Measurements from ENCODE around the gene DONSON.
"Not testable (repeated sequence)": the region's sequence is repeated elsewhere in the genome, so short reads cannot be mapped to it uniquely, and the experiment has no call there.

Gene DONSON, protein sequence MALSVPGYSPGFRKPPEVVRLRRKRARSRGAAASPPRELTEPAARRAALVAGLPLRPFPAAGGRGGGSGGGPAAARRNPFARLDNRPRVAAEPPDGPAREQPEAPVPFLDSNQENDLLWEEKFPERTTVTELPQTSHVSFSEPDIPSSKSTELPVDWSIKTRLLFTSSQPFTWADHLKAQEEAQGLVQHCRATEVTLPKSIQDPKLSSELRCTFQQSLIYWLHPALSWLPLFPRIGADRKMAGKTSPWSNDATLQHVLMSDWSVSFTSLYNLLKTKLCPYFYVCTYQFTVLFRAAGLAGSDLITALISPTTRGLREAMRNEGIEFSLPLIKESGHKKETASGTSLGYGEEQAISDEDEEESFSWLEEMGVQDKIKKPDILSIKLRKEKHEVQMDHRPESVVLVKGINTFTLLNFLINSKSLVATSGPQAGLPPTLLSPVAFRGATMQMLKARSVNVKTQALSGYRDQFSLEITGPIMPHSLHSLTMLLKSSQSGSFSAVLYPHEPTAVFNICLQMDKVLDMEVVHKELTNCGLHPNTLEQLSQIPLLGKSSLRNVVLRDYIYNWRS

DNA sequence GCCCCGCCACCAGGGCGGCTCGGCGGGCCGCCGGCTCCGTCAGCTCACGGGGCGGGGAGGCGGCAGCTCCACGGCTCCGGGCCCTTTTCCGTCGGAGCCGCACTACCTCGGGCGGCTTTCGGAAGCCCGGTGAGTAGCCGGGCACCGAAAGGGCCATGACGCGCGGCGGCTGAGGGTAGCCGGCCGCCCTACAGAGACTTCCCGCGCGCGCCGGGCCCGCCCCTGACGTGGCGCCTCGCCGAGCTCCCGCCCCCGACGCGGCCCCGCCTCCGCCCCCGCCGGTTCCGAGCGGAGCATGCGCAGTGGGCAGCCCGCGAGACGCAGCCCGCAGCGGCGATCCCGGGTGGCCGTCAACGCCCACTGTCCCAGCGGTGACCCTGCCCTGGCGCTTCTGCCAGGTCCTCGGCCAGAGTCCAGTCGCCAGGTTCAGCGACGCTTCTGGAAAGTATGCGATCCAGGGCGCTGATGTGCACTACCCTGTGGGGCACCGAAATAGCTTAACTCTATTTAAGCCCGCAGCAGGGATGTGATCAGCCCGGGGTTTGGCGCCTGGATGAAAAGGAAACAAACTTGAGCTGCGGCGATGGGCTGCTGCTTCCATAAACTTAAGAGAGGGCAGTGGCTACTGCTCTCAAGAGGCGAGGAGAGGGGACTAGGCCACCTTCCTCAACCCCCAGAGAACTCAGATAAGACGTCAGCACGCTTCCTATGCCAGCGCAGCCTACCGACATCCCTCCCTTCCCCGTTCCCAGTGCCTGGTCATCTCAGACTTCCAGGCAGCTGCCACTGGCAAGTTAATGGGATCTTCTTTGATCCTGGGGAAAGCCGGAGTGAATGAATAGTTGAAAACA lies at the start of gene DONSON:
Gene DONSON, minus strand, starts transcription at position 200 of the 851 bp plus-strand sequence. Its CDS starts 43 bp downstream, at position 157.
- Histone ChIP-seq H3K36me3 (ENCODE audit: insufficient read depth, low read length) (peaks cover 22% of the 10 kb centered on the region), H3K4me2 (ENCODE audit: insufficient read depth, low read length) (peak within 1 kb of the TSS; percentile 81), H3K9ac (ENCODE audit: low read depth, low read length) (peak within 1 kb of the TSS; percentile 71), H3K27me3 (ENCODE audit: insufficient read depth, low read length, poor library complexity) (no peaks in the 10 kb centered on the region), H4K20me1 (ENCODE audit: insufficient read depth, low read length) (0 out of 2 replicates have a peak, but pooled peaks cover 4% of the 10 kb centered on the region), H3K79me2 (ENCODE audit: insufficient read depth, low read length) (peaks cover 40% of the 10 kb centered on the region), H2AFZ (ENCODE audit: low read depth, low read length) (peak within 1 kb of the TSS; percentile 99), H3K4me3 (ENCODE audit: low read depth in 1 of 2, low read length in 2 of 2) (peak within 1 kb of the TSS; percentile 96 to 98), H3K9me3 (ENCODE audit: insufficient read depth, low read length, severe bottlenecking) (no peaks in the 10 kb centered on the region), H3K4me1 (ENCODE audit: insufficient read depth, low read length) (peaks cover 31% of the 10 kb centered on the region), H3K27ac (ENCODE audit: low read length) (peak within 1 kb of the TSS; percentile 80)
- DNase-seq (peak; percentile 85), ATAC-seq (ENCODE audit: insufficient read depth, low read depth) (peak; percentile 88)
- TF ChIP-seq, protein P1, sequence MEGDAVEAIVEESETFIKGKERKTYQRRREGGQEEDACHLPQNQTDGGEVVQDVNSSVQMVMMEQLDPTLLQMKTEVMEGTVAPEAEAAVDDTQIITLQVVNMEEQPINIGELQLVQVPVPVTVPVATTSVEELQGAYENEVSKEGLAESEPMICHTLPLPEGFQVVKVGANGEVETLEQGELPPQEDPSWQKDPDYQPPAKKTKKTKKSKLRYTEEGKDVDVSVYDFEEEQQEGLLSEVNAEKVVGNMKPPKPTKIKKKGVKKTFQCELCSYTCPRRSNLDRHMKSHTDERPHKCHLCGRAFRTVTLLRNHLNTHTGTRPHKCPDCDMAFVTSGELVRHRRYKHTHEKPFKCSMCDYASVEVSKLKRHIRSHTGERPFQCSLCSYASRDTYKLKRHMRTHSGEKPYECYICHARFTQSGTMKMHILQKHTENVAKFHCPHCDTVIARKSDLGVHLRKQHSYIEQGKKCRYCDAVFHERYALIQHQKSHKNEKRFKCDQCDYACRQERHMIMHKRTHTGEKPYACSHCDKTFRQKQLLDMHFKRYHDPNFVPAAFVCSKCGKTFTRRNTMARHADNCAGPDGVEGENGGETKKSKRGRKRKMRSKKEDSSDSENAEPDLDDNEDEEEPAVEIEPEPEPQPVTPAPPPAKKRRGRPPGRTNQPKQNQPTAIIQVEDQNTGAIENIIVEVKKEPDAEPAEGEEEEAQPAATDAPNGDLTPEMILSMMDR (IDR thresholded peaks at IDR 0.05; ENCODE audit: borderline replicate concordance, extremely low read depth, low read length, poor library complexity, severe bottlenecking), result no peak
- TF ChIP-seq EZH2 (IDR thresholded peaks at IDR 0.05; ENCODE audit: borderline replicate concordance, low read depth, low read length, severe bottlenecking), result no peak

DNA sequence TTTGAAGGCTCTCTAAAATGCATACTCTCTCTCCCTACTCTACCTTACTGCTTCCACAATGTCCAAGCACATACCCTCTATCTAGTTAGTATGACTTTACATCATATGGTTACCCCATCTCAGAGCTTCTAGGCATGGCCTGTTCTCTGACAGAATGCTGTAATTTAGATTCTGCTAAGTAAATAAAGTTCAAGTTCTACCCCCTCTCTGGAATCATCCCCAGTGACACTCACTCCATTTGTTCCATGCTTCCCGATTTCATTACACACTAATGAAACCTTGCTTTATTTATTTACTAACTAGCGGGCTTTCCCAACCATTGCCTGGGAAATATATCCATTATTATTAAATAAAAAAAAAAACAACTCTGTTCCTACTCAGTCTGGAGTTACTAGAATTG lies 45.8 kb upstream of the DONSON start:
- no peak for ATAC-seq (ENCODE audit: insufficient read depth, low read depth)
- Histone ChIP-seq H4K20me1 (ENCODE audit: insufficient read depth, low read length) (peaks cover 2% of the 10 kb centered on the region; the same call in 1 of the 2 replicates), H3K9ac (ENCODE audit: low read depth, low read length) (no peak overlapping the region), H3K79me2 (ENCODE audit: insufficient read depth, low read length) (peaks cover 68% of the 10 kb centered on the region), H3K4me1 (ENCODE audit: insufficient read depth, low read length) (peaks cover 8% of the 10 kb centered on the region), H2AFZ (ENCODE audit: low read depth, low read length) (no peak overlapping the region), H3K27me3 (ENCODE audit: insufficient read depth, low read length, poor library complexity) (no peaks in the 10 kb centered on the region), H3K4me2 (ENCODE audit: insufficient read depth, low read length) (no peak overlapping the region), H3K36me3 (ENCODE audit: insufficient read depth, low read length) (peaks cover 25% of the 10 kb centered on the region), H3K27ac (ENCODE audit: low read length) (no peak overlapping the region), H3K4me3 (ENCODE audit: low read depth in 1 of 2, low read length in 2 of 2) (no peak overlapping the region), H3K9me3 (ENCODE audit: insufficient read depth, low read length, severe bottlenecking) (no peaks in the 10 kb centered on the region)
- DNase-seq, result no peak
- TF ChIP-seq, protein P1 (IDR thresholded peaks at IDR 0.05; ENCODE audit: borderline replicate concordance, extremely low read depth, low read length, poor library complexity, severe bottlenecking), result no peak
- TF ChIP-seq EZH2 (IDR thresholded peaks at IDR 0.05; ENCODE audit: borderline replicate concordance, low read depth, low read length, severe bottlenecking), result no peak

DNA sequence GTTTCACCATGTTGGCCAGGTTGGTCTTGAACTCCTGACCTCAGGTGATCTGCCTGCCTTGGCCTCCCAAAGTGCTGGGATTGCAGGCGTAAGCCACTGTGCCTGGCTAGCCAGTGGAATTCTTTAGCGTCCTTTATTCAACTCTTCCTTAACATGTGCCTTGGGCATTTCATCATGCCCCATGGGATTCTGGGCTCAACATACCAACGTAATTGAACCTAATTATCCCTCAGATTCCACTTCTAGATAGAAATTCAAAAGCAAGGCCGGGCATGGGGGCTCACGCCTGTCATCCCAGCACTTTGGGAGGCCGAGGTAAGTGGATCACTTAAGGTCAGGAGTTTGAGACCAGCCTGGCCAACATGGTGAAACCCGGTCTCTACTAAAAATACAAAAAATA lies 37.7 kb upstream of the DONSON start:
- not testable (repeated sequence) for H3K4me3 ChIP-seq (ENCODE audit: low read depth in 1 of 2, low read length in 2 of 2); DNase-seq; ATAC-seq (ENCODE audit: insufficient read depth, low read depth); H4K20me1 ChIP-seq (ENCODE audit: insufficient read depth, low read length); H3K27me3 ChIP-seq (ENCODE audit: insufficient read depth, low read length, poor library complexity); H3K4me2 ChIP-seq (ENCODE audit: insufficient read depth, low read length); H3K27ac ChIP-seq (ENCODE audit: low read length); H3K9ac ChIP-seq (ENCODE audit: low read depth, low read length); H3K9me3 ChIP-seq (ENCODE audit: insufficient read depth, low read length, severe bottlenecking); H3K4me1 ChIP-seq (ENCODE audit: insufficient read depth, low read length); H2AFZ ChIP-seq (ENCODE audit: low read depth, low read length)
- Histone ChIP-seq H3K79me2 (ENCODE audit: insufficient read depth, low read length) (peaks cover 18% of the 10 kb centered on the region), H3K36me3 (ENCODE audit: insufficient read depth, low read length) (peaks cover 42% of the 10 kb centered on the region)

Data from DND-41 (cell line).